Glutamatergic neuron (in vitro differentiated cells): Measurements from ENCODE around the gene FBLN5. TPM values are rescaled to one million over a fixed set of nuclear protein-coding genes. Genes with fewer than 3 reads are reported as not detected.

Experiments
- DNase-seq: peaks from one replicate; pipeline ENCODE4 v3.0.0; 2022
- H3K27ac Mint-ChIP-seq: one replicate; pipeline ENCODE4 v1.8.0; 2020; ENCODE audit warnings: mild to moderate bottlenecking, mixed read lengths, inconsistent platforms; ENCODE audit not compliant: unreplicated experiment
- H3K27me3 Mint-ChIP-seq: one replicate; pipeline ENCODE4 v1.8.0; 2020; ENCODE audit warnings: mild to moderate bottlenecking, moderate library complexity, mixed read lengths, inconsistent platforms; ENCODE audit not compliant: unreplicated experiment
- H3K36me3 Mint-ChIP-seq: one replicate; pipeline ENCODE4 v1.8.0; 2020; ENCODE audit warnings: mild to moderate bottlenecking, mixed read lengths, inconsistent platforms; ENCODE audit not compliant: unreplicated experiment
- H3K4me1 Mint-ChIP-seq: one replicate; pipeline ENCODE4 v1.8.0; 2020; ENCODE audit warnings: mild to moderate bottlenecking, low read depth, mixed read lengths, inconsistent platforms; ENCODE audit not compliant: unreplicated experiment
- H3K4me3 Mint-ChIP-seq: one replicate; pipeline ENCODE4 v1.8.0; 2020; ENCODE audit warnings: mild to moderate bottlenecking, mixed read lengths, inconsistent platforms; ENCODE audit not compliant: unreplicated experiment
- H3K9me3 Mint-ChIP-seq: one replicate; pipeline ENCODE4 v1.8.0; 2020; ENCODE audit warnings: mild to moderate bottlenecking, moderate library complexity, mixed read lengths, inconsistent platforms; ENCODE audit not compliant: unreplicated experiment
- total RNA-seq: library from RNA; stranded (reverse); fragmentation: NEBNext Ultra II Directional; extraction: Animal tissue kit (Norgen Biotek cat#: 25700); gene quantifications from one replicate; pipeline ENCODE4 v1.2.1, GENCODE V29; 2021; ENCODE audit not compliant: unreplicated experiment
- TF ChIP-seq, protein P1 (sequence below): fragments of 200-600 bp; sonication (generic); IDR thresholded peaks from one replicate; pipeline ENCODE4 v1.5.0; 2021; ENCODE audit not compliant: partially characterized antibody, unreplicated experiment

The FBLN5 gene
- total RNA-seq, 1 donor from 2014 or later = not detected

DNA sequence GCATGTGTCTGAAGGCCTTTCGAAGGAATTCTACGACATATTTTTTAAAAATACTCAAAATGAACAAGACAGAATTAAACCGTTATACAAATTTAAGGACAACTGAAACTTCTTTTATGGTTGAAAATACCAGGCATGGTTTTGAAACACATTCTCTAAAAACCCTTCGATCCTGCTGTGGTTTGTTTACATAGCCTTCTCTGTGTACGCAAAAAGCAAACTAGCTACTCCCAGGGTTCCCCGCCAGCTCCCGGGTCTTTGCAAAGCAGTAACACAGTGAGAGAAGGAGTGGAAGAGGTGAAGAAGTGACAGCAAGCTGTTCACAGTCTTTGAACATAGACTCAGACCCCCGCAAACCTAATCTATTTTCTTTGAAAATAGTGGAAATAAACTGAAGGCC is 77.9 kb downstream of the FBLN5 start:
- Mint-ChIP-seq H3K27me3 (peaks cover 5% of the 10 kb centered on the region), H3K4me3 (no peak overlapping the region), H3K36me3 (no peaks in the 10 kb centered on the region), H3K4me1 (peaks cover 4% of the 10 kb centered on the region), H3K9me3 (peaks cover 3% of the 10 kb centered on the region), H3K27ac (no peak overlapping the region)
- TF ChIP-seq, protein P1, sequence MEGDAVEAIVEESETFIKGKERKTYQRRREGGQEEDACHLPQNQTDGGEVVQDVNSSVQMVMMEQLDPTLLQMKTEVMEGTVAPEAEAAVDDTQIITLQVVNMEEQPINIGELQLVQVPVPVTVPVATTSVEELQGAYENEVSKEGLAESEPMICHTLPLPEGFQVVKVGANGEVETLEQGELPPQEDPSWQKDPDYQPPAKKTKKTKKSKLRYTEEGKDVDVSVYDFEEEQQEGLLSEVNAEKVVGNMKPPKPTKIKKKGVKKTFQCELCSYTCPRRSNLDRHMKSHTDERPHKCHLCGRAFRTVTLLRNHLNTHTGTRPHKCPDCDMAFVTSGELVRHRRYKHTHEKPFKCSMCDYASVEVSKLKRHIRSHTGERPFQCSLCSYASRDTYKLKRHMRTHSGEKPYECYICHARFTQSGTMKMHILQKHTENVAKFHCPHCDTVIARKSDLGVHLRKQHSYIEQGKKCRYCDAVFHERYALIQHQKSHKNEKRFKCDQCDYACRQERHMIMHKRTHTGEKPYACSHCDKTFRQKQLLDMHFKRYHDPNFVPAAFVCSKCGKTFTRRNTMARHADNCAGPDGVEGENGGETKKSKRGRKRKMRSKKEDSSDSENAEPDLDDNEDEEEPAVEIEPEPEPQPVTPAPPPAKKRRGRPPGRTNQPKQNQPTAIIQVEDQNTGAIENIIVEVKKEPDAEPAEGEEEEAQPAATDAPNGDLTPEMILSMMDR = no peak
- DNase-seq = no peak

DNA sequence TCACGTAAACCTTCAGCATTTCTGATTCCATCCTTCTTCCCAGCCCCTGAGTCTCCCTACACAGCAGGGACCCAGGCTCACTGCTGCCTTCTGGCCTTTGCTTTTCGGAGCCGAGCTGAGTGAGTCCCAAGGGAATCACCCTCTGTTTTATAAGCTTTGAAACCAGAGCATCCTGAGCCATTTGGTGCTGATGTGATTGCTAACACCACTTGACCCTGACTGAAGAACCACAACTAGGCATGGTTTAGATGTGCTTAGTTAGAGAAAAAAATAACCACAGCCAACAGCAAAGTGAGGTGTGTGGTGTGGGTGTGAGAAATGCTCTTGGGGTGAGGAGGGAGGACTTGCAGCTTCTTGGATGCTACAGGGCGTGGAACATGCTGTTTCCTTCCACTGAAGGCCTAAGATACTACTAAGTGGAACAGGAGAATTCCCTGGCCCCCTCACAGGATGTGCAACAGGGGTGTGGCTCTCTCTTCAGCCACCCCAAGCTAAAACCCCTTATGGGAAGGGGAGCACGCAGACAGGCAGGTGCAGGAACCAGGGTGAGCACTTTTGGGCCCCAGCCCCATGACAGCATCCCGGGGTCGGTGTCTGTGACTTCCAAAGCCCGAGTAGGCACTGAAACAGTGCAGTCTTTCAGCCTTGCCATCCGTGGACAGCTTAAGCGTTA is 80.0 kb downstream of the FBLN5 start, which contains the start of gene TC2N:
TC2N (minus strand) TSS at position 221 of the 673 bp plus-strand sequence. CDS start 53,767 bp downstream, outside the sequence.
- peaks cover 2% of the 10 kb centered on the region for H3K9me3 Mint-ChIP-seq

DNA sequence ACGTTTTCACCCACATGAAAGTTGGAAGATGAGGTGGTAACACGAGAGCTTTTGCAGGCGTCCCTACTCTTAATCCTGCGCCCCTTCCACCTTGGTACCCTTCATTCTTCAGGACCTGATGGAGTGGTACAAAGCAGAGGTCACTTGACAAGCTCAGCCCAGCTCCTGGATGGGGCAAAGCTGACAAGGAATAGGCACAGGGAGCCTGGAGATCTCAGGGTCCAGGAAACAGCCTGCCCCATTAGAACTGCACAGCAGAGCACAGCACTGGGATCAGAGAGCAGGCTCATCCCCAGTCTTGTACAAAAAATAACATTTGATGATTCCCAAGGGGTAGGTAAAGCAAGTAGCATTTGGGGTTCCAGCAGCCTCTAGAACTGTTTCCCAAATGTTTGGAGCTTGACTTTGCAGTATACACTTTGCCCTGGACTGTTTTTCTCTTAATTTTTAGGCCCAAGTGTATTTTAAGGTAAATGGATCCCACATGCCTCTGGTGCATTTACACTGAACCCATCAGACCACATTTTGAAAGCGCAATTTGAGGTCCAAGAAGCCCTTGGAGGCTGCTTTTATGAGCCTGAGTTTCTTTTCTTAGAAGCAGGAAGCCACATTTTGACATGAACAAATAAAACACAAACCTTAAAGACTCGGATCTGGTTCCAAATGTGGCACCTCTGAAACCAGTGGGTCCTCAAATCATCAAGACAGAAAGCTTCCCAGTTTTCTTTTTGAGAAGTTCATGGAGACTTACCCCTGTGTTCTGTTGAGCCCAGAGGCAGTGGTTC is 80.8 kb downstream of the FBLN5 start:
- Mint-ChIP-seq H3K36me3 (no peaks in the 10 kb centered on the region), H3K4me3 (no peak overlapping the region), H3K9me3 (peaks cover 2% of the 10 kb centered on the region), H3K4me1 (peaks cover 4% of the 10 kb centered on the region), H3K27me3 (peaks cover 5% of the 10 kb centered on the region), H3K27ac (no peak overlapping the region)
- no peak for DNase-seq
- TF ChIP-seq, protein P1 = no peak

More for the DNA sequence above, 80.0 kb downstream of the FBLN5 start, which contains the start of gene TC2N:
- Mint-ChIP-seq H3K4me3 (no peak within 1 kb of the TSS), H3K27me3 (peaks cover 5% of the 10 kb centered on the region), H3K4me1 (peaks cover 4% of the 10 kb centered on the region), H3K36me3 (no peaks in the 10 kb centered on the region), H3K27ac (no peak within 1 kb of the TSS)
- TF ChIP-seq, protein P1 = no peak
- DNase-seq = no peak

DNA sequence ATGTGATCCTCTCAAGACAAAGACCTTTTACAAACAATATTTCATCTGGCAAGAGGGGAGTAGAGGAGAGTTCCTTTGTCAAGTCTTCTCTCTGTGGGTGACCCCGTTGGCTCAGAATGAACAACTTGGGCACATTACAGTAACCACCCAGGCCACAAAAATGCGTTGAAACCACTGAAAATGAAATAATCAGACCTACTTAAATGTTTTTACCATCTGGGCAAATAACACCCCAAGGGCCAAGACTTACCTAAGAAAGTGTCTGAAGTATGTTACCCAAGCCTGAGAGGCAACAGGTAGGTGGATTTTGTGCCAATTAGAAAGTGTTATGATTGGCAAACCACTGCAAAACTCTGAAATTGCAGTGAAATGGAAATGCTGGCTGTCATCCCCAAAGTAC is 81.4 kb downstream of the FBLN5 start:
- H3K4me3 Mint-ChIP-seq = no peak overlapping the region
- DNase-seq = no peak
- H3K27me3 Mint-ChIP-seq = peaks cover 5% of the 10 kb centered on the region
- H3K9me3 Mint-ChIP-seq = peaks cover 2% of the 10 kb centered on the region
- H3K27ac Mint-ChIP-seq = no peak overlapping the region
- no peaks in the 10 kb centered on the region for H3K36me3 Mint-ChIP-seq
- peaks cover 4% of the 10 kb centered on the region for H3K4me1 Mint-ChIP-seq
- TF ChIP-seq, protein P1 = no peak

DNA sequence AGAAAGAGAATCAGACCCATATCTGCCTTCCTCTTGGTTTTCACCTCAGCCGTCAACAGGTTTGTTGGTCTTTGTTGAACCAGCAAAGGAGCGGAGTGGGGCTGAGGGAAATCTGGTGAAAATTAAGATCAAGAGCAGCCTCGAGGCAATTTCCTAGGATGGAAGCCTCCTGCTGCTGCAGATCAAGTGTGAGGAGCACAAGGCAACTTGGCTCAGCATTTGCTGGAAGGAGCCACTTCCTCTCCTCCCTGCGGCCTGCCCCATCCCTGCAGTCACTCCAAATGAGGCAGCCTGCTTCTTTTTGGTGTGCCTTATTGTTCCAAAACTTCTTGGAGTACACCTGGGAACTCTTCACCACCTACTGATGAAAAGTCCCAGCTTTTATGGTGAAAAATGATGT is 85.1 kb downstream of the FBLN5 start:
- Mint-ChIP-seq H3K4me1 (peaks cover 4% of the 10 kb centered on the region), H3K9me3 (peaks cover 2% of the 10 kb centered on the region), H3K27ac (no peak overlapping the region), H3K27me3 (peaks cover 3% of the 10 kb centered on the region), H3K4me3 (no peak overlapping the region), H3K36me3 (no peaks in the 10 kb centered on the region)
- DNase-seq = no peak
- TF ChIP-seq, protein P1 = no peak
